HG02678 (cell line): Measurements from ENCODE around the gene CDH23.

Source experiments
- ATAC-seq: cut with Tn5 transposase; IDR thresholded peaks from one replicate; pipeline ENCODE4 v1.9.1; 2021; ENCODE audit warnings: mild to moderate bottlenecking, moderate library complexity; ENCODE audit not compliant: unreplicated experiment

CDH23 gene

DNA sequence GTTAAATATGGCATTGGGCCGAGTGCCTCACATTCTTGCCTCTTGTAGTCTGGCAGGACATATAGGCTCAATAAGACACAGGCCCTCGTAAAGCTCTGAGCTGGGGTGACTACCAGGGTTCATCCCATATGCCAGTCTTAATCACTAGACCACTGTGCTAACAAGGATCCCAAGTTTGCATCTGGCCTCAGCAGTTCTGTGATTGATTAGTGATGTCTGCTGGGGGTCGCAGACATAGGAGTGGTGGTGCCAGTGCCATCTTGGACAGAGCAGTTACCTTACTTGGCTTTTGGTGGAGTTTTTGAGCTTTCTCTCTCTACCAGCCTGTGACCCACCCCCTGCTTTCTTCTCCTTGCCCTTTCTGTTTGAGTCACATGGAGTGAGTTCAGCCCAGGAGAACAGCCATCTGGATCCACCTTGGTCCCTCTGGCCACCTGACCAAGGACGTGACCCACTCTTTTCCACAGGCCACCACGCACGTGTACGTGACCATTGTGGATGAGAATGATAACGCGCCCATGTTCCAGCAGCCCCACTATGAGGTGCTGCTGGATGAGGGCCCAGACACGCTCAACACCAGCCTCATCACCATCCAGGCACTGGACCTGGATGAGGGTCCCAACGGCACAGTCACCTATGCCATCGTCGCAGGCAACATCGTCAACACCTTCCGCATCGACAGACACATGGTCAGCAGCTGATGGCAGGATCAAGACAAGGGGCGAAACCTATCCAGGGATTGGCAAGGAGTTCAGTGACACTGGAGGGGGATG lies 380.7 kb downstream of the CDH23 start:
- no peak for ATAC-seq

DNA sequence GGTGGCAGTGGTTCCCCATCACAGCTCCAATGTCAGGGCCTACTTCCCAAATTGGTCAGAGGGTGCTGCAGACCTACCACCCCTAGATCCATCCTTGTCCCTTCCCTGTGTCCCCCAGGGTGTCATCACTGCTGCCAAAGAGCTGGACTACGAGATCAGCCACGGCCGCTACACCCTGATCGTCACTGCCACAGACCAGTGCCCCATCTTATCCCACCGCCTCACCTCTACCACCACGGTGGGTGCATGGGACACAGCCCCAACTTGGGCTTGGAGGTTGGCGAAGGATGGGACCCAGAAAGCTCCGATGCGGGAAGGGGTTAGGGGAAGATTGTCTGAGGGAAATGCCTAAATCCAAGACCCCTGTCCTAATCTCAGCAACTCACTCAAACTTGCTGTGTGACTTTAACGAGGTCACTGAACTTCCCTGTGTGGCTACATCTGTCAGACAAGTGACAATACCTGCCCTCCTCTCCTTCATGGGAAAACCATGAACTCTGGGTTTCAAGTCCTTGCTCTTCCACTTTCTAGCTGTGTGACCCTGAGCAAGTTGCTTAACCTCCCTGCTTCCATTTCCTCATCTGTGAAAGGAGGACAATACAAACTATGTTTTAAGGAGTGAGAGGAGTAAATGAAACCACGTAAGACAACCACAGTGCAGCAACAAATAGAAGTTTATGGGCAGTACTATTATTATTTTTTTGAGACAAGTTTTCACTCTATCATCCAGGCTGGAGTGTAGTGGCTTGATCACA lies 381.5 kb downstream of the CDH23 start:
- ATAC-seq = no peak

DNA sequence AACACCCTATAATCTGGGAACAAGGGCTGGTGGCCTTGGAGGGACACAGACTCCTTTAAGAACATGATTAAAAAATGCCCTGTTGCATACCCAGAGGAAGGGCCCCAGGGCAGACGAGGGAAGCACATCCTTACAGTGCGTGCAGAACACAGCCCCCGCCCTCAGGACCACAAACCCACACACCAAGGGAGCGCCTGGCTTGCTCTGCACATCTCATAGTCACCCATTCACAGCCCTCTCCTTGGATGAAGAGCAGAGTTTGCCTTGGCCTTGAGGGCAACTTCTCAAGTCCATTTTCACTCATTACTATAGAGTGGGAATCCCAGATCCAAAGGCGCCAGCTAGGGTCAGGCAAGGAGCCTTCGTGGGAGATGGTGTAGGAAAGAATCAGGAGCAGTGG lies 382.9 kb downstream of the CDH23 start:
- no peak for ATAC-seq

DNA sequence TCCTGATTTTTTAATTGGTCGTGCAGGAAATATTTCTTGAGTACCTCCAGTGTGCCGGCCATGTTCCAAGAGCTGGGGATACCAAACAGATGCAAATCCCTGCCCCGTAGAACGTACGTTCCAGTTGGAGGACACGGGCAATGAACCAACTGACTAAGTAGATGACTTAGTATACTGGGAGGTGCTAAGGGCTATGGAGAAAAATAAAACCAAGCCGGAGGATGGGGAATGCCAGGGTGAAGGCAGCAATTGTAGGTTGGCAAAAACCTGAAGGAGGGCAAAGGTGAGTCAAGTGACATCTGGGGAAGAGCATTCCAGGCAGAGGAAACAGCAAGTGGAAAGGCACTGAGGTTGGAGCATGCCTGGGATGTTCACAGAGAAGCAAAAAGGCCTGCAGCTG lies 383.4 kb downstream of the CDH23 start:
- ATAC-seq = no peak

DNA sequence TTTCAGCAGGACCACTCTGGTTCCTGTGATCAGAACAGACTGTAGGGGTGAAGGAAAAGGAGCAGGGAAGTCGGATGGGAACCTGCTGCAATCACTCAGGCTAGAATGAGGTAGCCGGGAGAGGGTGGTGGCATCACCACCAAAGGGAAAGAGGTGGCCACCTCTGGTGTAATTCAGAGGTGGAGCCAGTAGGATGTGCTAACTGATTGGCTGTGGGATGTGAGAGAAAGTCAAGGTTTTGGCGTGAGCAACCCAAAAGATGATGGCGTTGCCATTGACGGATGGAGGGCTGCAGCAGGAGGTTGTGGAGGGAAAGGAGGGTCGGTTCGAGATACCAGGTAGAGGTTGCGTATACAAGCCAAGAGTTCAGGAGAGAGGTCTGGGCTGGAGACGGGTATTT lies 384.0 kb downstream of the CDH23 start:
- ATAC-seq = no peak

DNA sequence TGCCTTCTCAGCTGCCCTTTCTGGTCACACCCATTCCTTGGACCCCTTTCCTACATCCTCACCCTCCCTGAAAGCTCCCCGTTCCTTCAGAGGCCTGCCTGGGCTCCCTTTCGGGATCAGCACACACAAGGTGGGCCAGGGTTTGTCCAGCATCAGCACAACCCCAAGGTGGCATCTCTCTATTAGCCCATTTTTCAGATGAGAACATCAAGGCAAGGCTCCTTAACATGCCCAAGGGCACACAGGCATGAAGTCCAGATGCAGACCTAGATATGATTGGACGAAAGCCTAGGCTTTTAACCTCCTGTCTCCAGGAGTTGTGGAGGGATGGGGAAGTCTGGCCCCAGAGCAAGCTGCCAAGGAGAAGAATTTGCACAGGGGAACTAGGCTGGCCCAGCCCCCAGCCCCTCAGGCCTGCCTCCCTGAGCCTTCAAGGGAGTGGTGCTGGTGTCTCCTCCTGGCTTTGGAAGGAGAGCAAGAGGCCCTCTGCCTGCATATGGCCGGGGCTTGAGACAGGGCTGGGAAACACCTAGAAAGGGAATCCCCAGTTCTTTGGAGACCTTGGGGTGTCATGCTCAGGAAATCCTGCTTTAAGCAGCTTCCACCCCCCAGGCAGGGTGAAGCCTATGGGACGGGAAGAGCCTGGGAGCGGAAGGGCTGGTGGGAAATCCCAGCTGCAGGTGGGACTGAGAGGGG lies 385.6 kb downstream of the CDH23 start:
- ATAC-seq = no peak

DNA sequence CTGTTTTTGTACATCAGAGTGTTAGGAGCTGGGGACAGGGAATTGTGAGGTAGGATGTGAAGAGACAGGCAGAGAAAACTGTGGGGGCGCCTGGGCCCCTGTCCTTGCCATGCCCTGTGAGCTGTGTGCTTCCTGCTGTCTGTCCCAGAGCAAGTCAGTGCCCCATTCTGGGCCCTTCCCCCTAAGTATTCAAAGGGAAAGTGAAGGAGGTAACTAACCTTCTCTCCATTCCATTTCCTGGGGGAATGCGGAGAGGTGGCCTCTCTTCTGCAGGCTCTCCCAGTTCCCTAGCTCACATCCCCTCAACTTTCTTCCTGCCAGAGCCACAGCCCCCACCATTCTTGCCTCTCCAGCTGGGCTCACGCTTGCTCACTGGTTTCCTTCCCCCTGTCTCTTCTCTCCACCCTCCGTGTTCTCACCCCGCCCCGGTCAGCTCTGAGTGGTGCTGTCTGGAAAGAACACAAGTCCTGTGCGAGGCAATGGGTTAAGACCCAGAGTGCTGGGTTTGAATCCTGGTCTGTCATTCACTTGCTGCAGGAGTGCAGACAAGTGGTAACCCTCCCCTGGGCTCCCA lies 386.3 kb downstream of the CDH23 start:
- ATAC-seq = no peak

DNA sequence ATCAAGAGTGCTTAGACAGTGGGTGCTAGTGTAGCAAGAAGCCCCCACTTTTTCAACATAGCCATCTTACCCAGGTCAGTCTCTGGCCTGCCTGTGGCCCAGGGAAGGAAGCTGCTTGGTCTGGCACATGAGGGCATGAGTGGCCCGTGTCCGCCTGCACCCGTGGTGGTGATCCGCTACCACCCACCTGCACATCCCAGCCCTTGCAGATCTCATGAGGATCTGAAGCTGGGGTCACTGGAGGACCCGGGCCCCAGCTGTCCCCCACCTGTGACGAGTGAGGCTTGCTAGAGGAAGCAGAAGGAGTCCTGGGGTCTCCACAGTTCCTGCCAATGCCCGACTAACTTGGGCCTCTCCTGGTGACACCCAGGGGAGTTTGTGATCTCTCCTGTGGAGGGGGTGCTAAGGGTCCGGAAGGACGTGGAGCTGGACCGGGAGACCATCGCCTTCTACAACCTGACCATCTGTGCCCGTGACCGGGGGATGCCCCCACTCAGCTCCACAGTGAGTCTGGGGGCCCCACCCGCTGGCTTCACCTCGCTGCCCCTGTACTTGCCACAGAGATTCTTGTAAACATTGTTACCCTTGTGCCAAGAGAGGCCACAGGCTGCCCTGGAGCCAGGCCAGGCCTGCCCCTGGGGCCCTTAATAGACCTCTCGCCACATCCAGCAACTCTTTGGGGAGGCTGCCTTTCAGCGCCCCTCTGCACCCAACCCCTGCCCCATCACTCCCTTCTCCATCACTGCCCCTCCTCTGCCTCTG lies 387.4 kb downstream of the CDH23 start:
- ATAC-seq = no peak

DNA sequence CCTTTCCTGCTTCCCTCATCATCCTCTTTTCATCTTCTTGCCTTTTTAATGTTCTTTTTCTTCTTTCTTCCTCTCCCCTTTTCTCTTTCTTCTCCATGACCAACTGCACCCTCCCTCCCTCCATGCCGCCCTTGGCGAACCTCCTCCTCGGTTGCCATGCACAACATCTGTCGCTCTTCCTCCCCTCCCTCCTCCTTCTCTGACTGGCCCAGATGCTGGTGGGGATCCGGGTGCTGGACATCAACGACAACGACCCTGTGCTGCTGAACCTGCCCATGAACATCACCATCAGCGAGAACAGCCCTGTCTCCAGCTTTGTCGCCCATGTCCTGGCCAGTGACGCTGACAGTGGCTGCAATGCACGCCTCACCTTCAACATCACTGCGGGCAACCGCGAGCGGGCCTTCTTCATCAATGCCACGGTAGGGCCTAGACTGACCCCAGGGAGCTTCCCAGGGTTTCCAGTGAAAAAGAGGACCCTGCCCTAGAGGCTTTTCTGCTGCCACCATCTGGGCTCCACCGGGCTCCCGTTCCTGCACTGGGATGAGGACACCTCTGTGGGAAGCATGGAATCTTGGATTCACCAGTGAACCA lies 388.1 kb downstream of the CDH23 start:
- no peak for ATAC-seq

DNA sequence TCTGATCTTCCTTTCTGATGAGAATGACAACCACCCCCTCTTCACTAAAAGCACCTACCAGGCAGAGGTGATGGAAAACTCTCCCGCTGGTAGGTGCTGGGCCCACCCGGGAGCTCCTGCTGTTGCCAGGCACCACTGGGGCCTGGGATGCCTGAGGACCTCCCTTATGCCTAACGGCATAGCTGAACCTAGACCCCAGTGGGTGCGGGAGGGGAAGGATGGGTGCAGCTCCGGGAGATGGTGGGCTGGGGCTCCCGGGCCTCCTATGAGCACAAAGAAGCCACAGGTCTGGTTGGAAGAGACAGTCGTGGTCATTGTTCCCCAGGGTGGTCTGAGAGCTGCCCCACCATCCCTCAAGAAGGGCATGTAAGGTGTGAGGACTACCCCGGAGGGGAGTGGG lies 392.2 kb downstream of the CDH23 start:
- no peak for ATAC-seq

DNA sequence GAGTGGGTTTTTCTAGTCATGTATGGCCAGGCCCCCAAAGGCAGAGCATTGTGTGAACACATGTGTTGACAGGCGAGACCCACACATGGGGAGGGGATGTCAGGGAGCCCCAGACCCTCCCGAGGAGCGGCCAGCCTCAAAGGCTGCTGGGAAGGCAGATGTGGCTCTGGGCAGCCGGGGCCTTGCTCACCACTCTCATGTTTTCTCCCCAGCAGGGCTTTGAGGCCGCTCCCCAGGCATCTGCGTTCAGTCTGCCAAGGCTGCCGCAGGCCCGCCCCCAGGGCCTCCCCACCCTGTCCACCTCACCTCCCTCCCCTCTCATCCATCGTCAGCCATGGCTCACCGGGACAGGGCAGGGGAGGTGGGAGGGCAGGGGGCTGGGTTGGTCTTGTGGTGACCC lies 393.2 kb downstream of the CDH23 start:
- ATAC-seq = no peak

DNA sequence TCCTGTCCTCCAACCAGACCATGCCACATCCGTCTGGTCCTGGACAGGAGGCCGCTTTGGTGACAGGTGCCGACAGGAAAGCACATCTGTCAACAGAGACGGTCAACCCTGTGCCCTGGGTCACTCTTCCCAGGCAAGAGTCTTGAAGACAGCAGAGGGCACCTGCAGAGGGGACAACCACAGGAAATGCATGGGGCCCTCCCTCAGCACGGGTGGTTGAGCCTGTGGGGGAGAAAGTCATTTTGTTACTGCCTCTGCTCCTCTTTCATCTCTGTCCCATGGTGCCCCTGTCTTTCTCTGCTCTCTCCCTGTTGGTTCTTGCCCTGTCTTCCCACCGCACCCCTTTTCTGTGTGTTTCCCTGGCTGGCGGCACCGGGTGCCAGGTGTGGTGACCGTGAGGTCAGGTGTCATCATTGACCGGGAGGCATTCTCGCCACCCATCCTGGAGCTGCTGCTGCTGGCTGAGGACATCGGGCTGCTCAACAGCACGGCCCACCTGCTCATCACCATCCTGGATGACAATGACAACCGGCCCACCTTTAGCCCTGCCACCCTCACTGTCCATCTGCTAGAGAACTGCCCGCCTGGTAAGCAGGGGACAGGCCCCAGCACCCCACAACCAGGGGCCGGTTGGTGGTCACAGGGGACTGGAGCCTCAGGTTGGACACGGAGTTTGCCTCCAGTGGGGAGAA lies 394.2 kb downstream of the CDH23 start:
- ATAC-seq = no peak

DNA sequence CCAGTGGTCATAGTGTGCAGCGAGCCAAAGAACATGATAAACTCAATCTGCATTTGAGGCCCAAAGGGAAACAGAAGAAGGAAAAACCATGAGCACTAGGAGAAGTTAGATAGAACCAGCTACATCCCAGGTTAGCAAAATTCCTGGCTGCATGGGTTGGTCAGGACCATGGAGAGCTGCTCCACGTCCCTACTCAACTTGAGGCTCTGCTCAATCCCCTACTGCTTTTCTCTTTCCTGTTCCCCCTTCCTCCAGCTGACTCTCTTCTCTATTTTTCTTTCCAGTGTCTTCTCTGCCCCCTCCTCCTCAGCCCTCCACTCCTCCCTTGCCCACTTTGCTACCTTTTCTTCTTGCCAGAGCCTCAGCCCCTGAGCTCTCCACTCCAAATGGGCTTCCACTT lies 398.5 kb downstream of the CDH23 start:
- no peak for ATAC-seq

DNA sequence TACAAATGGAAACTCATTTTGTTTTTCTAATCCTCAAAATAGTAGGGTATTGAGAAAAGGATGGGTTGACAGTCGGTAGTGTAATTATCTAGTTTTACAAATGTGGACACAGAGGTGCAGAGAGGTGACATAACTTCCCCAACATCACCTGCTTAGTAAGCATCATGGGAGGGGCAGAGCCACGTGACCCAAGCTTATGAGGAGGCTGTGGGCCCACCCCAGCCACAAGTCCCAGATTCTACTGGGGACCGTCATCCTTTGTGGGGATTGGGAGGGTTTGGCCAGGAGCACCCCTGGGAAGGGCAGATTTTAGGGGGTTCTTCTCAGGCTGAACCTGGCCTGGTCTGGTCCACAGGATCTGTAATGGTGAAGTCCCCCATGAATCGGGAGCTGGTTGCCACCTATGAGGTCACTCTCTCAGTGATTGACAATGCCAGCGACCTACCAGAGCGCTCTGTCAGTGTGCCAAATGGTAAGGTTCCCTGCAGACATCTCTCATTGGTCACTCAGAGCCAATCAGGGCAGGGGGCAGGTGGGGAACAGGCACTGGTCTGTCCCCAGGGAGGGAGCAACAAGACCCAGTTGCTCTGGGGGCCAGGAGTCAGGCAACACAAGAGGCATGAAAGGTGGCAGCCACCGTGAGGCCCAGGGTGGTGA lies 400.2 kb downstream of the CDH23 start:
- no peak for ATAC-seq

DNA sequence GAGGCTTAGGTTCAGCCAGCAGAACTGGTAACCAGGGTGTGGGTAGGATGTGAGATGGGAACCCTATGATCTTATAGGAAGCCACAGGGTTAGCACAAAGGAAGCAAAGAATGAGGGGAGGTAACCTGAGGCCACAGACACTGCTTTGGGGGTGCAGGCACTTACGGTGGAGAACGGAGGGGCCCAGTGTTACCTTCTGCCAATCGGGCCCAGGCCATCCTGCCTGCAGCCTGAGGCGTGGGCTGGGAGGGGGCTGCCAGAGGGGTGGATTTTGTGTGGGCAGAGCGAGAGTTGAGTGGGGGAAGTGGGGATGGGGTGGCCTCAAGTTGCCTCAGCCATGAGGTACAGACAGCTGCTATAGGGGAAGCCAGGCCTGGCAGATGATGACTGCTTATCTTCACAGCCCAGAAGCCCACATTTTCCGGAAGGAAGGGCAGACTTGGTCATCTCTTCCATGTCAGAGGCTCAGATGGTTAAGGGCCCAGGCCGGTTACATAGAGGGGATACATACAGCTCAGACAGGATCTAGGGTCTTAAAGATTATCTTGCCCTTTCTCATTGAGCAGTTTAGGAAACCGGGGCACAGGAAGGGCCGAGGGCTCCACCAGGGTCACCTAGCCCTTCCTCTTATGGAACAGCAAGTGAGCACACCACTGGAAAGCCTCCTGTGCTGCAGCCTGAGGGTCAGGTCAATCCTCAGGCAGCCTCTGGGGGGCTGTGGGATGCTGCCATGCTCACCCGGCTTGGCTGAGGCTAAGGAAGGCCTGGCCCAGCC lies 401.0 kb downstream of the CDH23 start:
- no peak for ATAC-seq

DNA sequence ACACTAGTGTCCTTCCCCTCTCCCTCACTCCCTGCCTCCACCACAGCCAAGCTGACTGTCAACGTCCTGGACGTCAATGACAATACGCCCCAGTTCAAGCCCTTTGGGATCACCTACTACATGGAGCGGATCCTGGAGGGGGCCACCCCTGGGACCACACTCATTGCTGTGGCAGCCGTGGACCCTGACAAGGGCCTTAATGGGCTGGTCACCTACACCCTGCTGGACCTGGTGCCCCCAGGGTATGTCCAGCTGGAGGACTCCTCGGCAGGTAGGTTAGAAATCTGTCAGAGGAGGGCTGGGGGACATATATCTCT lies 401.5 kb downstream of the CDH23 start:
- no peak for ATAC-seq

DNA sequence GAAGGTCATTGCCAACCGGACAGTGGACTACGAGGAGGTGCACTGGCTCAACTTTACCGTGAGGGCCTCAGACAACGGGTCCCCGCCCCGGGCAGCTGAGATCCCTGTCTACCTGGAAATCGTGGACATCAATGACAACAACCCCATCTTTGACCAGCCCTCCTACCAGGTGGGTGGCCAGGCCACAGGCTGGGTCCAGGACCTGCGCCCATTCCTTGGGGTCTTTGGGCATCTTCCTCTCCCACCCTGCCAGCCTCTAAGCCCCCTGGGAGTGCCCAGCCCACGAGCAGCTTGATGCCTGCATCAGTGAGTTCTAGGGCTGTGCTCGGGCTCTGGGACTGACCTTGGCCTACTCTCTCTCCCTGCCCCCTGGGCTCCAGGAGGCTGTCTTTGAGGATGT lies 402.4 kb downstream of the CDH23 start:
- ATAC-seq = no peak

DNA sequence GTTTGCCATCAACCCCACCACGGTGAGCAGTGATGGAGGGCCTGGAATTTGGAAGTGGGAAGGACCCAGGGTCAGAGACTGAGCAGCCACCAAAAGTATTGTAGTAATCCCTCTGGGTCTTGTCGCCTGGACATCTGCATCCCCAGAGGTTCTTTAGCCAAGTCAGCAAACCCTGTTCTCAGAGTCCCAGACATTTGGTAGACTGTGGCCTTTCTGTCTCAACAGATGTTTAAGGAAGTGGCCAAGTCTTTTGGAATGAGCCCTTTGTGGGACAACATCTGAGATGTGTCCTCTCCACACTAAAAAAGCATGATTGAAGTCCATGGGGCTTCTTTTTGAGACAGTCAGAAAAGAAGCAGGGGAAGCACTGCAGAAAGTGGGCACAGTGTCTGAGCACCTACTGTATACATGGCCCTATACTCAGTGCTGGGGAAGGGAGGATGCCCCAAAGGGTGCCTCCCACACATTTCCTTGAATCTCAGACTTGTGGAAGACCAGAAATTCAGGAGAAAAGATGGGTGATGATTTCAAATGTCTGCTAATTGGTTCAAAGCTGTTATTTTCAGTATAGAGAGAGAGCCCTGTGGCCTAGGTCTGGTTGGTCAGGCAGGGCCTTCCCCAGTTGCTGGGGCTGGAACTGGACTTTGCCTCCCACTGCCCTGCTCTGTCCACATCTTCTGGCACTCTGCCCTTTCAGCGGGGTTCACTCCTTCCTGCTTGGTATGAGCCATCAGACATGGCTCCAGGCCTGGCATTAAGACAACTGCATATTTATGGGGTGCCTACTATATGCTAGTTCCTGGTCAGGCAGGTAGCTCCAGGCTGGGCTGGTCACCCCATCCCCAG lies 403.1 kb downstream of the CDH23 start:
- no peak for ATAC-seq
